GM18951 (cell line): ENCODE data around the gene CNTN5.
"Not testable (repeated sequence)": the region's sequence is repeated elsewhere in the genome, so short reads cannot be mapped to it uniquely, and the experiment has no call there.

Source experiments
- POLR2A ChIP-seq: IDR thresholded peaks from 4 replicates; pipeline ENCODE4 v1.6.1; 2011; ENCODE audit warnings: mild to moderate bottlenecking; ENCODE audit not compliant: insufficient read length, insufficient read depth; ENCODE audit errors: extremely low read depth
- in situ Hi-C: fragments of 300-500 bp; cut with MboI; formaldehyde crosslinking; loops from one replicate; pipeline ENCODE4 v1.12.0; 2022; ENCODE audit warnings: low sequenced_read_pairs, mixed read lengths, inconsistent platforms; ENCODE audit not compliant: unreplicated experiment

Gene CNTN5

GRCh38 chr11:99257131-99257530 lies 236.4 kb downstream of the CNTN5 start:
- in situ Hi-C loops = no loop called here

GRCh38 chr11:99260696-99261095 lies 239.9 kb downstream of the CNTN5 start:
- TF ChIP-seq POLR2A = no peak
- in situ Hi-C loops = no loop called here

More at GRCh38 chr11:99257131-99257530, 236.4 kb downstream of the CNTN5 start:
- no peak for TF ChIP-seq POLR2A

DNA sequence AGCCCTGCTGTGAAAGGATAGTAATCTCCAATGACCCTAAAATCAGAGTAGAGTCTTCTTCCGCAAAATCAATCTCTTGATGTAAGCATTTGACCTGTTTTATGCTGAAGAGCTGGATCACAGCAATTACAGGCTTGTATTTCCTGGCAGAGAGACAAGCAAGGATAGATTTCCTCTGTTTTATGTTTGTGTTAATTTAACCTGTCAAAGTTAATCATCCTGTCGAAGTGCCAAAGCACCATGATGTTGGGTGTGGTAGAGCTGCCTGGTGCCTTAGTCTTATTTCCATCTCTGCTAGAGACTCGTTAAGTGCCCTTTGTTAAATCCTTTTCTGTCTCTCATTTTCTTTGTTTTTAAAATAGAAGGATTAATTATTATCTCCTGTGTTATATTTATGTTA lies 248.1 kb downstream of the CNTN5 start:
- TF ChIP-seq POLR2A = no peak
- in situ Hi-C loops = no loop called here

GRCh38 chr11:99271527-99271926 lies 250.8 kb downstream of the CNTN5 start:
- in situ Hi-C loops = no loop called here
- no peak for TF ChIP-seq POLR2A

GRCh38 chr11:99275521-99275920 lies 254.8 kb downstream of the CNTN5 start:
- in situ Hi-C loops = no loop called here
- TF ChIP-seq POLR2A = no peak

DNA sequence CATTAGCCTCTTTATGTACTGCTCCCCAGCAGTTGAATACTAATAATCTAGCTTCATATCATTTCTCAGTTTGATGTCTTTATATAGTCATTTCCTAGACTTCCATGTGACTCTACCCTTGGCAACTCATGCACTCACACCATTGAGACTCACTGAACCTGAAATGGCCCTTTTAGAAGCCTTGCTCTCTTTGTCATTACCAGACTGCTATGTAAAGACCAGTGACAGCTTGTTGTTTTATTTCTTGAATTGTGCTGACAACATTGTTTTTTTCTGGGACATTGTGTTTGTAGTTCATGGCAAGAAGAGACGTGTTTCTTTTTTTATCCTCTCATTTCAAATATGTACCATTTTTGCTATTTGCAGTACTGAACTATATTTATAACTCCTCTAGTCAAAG lies 256.5 kb downstream of the CNTN5 start:
- no peak for TF ChIP-seq POLR2A
- in situ Hi-C loops = no loop called here

DNA sequence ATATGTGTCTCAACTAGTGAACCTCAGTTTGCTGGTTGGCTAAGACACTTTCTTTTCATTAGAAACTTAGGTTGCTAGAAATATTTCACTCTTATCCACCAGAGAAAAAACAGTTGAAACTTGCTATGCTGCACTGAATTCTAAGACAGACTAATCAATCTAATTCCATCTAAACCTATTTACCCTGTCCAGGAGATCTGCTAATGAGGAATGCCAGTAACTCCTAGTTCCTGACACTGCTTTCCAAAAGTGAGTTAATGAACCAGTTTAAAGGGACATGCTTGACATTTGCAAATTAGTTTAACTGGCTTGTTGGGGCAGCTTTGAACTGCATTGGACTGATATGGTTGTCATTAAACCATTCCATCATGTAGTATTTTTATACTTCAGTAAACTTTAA lies 258.5 kb downstream of the CNTN5 start:
- TF ChIP-seq POLR2A = no peak
- in situ Hi-C loops = no loop called here

GRCh38 chr11:99281331-99281730 lies 260.6 kb downstream of the CNTN5 start:
- in situ Hi-C loops = no loop called here
- TF ChIP-seq POLR2A = no peak

DNA sequence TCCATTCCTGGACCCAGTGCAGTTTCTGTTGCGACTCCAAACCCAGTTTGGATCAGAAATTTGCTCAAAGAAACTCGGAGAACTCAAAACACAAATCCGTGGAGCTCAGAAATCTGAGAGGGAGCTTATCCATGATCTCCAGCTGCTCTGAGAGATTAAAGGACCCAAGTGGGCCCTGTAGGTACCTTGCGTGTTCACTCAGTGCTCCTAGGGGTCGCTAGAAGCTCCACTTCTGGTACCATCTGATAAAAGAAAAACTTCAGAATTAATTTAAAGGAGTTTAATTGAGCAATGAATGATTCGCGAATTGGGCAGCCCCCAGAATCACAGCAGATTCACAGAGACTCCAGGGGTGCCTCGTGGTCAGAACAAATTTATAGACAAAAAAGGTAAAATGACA lies 277.2 kb downstream of the CNTN5 start:
- in situ Hi-C loops = not testable (repeated sequence)

GRCh38 chr11:99307510-99308088 lies 286.9 kb downstream of the CNTN5 start:
- in situ Hi-C loops = no loop called here

GRCh38 chr11:99311870-99312269 lies 291.1 kb downstream of the CNTN5 start:
- in situ Hi-C loops = no loop called here
- TF ChIP-seq POLR2A = no peak

More at GRCh38 chr11:99307510-99308088, 286.9 kb downstream of the CNTN5 start:
- no peak for TF ChIP-seq POLR2A

DNA sequence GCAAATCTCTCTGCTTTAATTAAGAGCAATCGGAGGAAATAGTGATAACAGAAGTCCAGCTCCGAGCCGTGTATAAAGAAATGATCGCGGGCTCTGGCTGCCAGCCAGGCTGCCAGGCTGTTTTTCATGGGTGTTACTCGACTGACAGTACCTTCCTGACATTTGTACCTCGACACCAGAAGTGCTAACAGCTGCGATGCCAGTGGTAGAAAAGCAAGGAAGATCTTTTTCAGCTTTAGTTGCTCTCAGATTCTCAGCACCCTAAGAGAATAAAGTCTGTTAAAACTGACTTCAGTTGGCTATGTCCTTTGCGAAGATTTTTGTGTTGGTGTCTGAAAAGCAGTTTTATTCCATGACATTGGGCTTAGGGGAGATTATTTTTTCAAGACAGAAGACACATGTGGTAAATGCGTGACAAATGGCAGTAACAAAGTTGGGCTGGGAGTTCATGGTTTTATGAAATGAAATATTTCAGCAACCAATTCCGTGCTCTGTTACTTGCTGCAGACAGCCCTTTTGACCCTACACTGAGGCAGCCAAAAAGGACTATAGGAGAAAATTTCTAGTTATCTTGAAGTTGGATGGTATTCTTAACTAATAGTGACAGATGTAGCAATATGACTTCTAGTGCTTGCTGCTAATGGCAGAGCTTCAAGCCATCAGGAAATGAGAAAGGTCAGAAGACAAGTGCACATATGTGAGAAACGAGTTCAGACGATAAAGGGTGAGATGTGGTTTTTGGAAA lies 296.2 kb downstream of the CNTN5 start:
- in situ Hi-C loops = no loop called here
- no peak for TF ChIP-seq POLR2A

DNA sequence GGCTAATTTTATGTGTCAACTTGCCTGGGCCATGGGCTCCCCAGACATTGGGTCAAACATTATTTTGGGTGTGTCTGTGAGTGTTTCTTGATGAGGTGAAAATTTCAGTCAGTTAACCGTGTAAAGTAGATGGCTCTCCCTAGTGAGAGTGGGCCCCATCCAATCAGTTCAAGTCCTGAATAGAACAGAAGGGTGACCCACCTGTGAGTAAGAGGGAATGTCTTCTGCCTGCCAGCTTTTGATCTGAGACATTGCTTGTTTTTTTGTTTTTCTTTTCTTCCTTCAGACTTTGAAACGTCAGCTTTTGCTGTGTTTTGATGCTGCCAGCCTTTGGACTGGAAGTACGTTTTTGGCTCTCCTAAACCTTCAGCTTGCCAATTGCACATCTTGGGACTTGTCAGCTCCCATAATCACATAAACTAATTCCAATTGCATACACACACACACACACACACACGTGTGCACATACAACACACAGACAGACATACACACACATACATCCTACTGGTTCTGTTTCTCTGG lies 300.1 kb downstream of the CNTN5 start:
- TF ChIP-seq POLR2A = no peak
- in situ Hi-C loops = no loop called here

DNA sequence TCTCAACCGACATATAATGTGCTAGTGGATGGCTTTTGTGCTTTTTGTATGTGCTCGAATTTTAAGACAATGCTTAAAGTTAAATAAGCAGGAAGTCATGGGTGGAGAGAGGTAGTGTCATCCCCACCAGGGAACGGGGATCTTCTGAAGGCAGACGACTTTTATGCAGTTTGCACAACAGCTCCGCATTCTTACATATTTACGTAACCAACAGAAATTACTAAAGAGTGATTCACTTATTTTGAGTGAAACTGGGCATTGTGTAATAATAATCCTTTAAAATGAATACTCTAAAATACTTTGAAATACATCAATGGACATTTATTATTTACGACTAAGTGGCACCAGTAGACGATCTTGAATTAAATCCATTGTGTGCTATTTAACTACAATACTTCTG lies 305.1 kb downstream of the CNTN5 start:
- no peak for TF ChIP-seq POLR2A
- in situ Hi-C loops = no loop called here
